ENCODE results near the gene RSU1. TPM values are rescaled to one million over a fixed set of nuclear protein-coding genes. Genes with fewer than 3 reads are reported as not detected.

The RSU1 gene
- total RNA-seq, 1 experiment from 2014 or later, result 29.5 TPM

DNA sequence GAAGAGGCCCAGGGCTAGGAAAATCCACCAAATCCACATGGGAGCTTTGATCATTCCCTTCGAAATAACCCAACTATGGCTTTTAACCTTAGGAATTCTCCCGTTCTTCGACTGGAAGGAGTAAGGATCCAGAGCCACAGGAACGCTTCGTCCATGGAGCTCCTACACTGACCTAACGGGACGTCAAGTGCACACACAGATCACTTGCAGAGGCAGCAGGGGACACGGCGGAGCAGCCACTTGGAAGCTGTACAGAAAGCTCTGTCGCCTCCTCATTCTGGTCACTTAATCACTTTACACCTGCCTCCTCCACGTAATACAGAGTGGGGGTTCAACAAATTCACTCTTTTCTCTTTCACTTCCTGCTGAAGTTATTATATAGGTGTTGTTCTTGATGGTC is 43.9 kb downstream of the RSU1 start:
- DNase-seq (ENCODE audit: low read depth, low spot score) (no peak), ATAC-seq (no peak)
- H3K4me3 ChIP-seq (replicated peaks in 1 of 2; ENCODE audit: low read depth in 1 of 2, low read length in 2 of 2), result no peak overlapping the region
- H3K9me2 ChIP-seq (ENCODE audit: insufficient read depth), result no peaks in the 10 kb centered on the region
- H3K36me3 ChIP-seq (ENCODE audit: control insufficient read depth in 1 of 2, insufficient read depth in 2 of 2, low read length in 2 of 2), result no peaks in the 10 kb centered on the region
- H3K9me3 ChIP-seq (ENCODE audit: control insufficient read depth in 1 of 2, insufficient read depth in 1 of 2, low read depth in 1 of 2, low read length in 2 of 2), result no peaks in the 10 kb centered on the region
- ChIA-PET CTCF (no interaction called here), RAD21 (ENCODE audit: low non-redundant PET in 1 of 2, low total read pairs in 2 of 2, uncharacterized antibody in 2 of 2, unreplicated experiment in 2 of 2) (no interaction called here), POLR2A (no interaction called here)
- no peak overlapping the region for H3K27ac ChIP-seq (ENCODE audit: low read depth, low read length)
- no peaks in the 10 kb centered on the region for H3K4me1 ChIP-seq (ENCODE audit: control insufficient read depth in 1 of 2, insufficient read depth in 2 of 2, low read length in 2 of 2)
- no TSS peak for BruUV-seq (replicated peaks)
- H3K79me2 ChIP-seq (ENCODE audit: insufficient read depth, low read length), result no peaks in the 10 kb centered on the region
- TF ChIP-seq ZFX (IDR thresholded peaks at IDR 0.05) (no peak), POLR2AphosphoS5 (IDR thresholded peaks at IDR 0.05; ENCODE audit: low read depth, low read length) (no peak), SIN3A (IDR thresholded peaks at IDR 0.05; ENCODE audit: low read depth) (no peak), TCF7L2 (IDR thresholded peaks at IDR 0.05; ENCODE audit: borderline replicate concordance, extremely low read depth, insufficient read depth, insufficient read length) (no peak), YY1 (IDR thresholded peaks at IDR 0.05; ENCODE audit: extremely low read depth, insufficient replicate concordance, low read depth, low read length) (no peak), SP1 (IDR thresholded peaks at IDR 0.05; ENCODE audit: low read depth) (no peak), CBX3 (IDR thresholded peaks at IDR 0.05; ENCODE audit: low read depth) (no peak), CEBPB (IDR thresholded peaks at IDR 0.05; ENCODE audit: low read depth) (no peak), FOSL1 (IDR thresholded peaks at IDR 0.05; ENCODE audit: low read depth) (no peak), ATF3 (IDR thresholded peaks at IDR 0.05) (no peak), ZNF274 (IDR thresholded peaks at IDR 0.05; ENCODE audit: low read depth, low read length) (no peak), EZH2 (IDR thresholded peaks at IDR 0.05) (no peak)
- TF ChIP-seq, protein P1, sequence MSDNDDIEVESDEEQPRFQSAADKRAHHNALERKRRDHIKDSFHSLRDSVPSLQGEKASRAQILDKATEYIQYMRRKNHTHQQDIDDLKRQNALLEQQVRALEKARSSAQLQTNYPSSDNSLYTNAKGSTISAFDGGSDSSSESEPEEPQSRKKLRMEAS (IDR thresholded peaks at IDR 0.05), result no peak
- intact Hi-C loops (cut with micrococcal nuclease), result loop anchor here (10.0 kb wide), 1 partner anchor 459 kb away; no protein-coding TSS in a partner anchor
- H3K27me3 ChIP-seq (ENCODE audit: insufficient read depth, low read length), result no peaks in the 10 kb centered on the region
- no peak overlapping the region for H3K4me2 ChIP-seq (ENCODE audit: low read length)
- no peak overlapping the region for H2AFZ ChIP-seq (ENCODE audit: low read depth, low read length, poor library complexity, severe bottlenecking)
- no peak overlapping the region for H3K9ac ChIP-seq (ENCODE audit: low read length)
- H4K20me1 ChIP-seq (ENCODE audit: insufficient read depth), result no peaks in the 10 kb centered on the region
